SK-N-SH (cell line): ENCODE data around the gene DEPDC4. TPM values are rescaled to one million over a fixed set of nuclear protein-coding genes. Genes with fewer than 3 reads are reported as not detected.

Source experiments
- CTCF ChIA-PET: fragments of 300-600, 350-600 bp; formaldehyde crosslinking; extraction: SDS; loops from one replicate; lab custom pipeline; 2021; lab: Yijun Ruan, JAX
- POLR2A ChIA-PET: fragments of 350-600 bp; sonication (Branson Sonifier 250); formaldehyde crosslinking; extraction: SDS; loops from one replicate; lab custom pipeline; 2020; ENCODE audit warnings: antibody characterized with exemption, inconsistent platforms; lab: Yijun Ruan, JAX
- DNase-seq: peaks from one replicate; pipeline ENCODE4 v3.0.0; 2012
- H2AFZ ChIP-seq: fragments of 200-600 bp; sonication (generic); 2 replicates; pipeline ENCODE4 v1.8.1; 2016; ENCODE audit warnings: antibody characterized with exemption, mild to moderate bottlenecking, low read depth
- H3F3A ChIP-seq: fragments of 200-600 bp; sonication (generic); replicated peaks from 2 replicates; pipeline ENCODE3; 2016; ENCODE audit warnings: antibody characterized with exemption, mild to moderate bottlenecking; ENCODE audit not compliant: insufficient read depth
- H3K27ac ChIP-seq, 2 experiments: fragments of 200-500 bp in 1 of 2; fragments of 200-600 bp in 1 of 2; sonication (Bioruptor generic) in 1 of 2; sonication (generic), shearing (Covaris generic) in 1 of 2; 2 replicates each; pipeline versions ENCODE4 v1.5.1 to v1.6.1; 2014 to 2016; ENCODE audit warnings: low read depth in 2 of 2, inconsistent platforms in 1 of 2, low read length in 1 of 2, mild to moderate bottlenecking in 1 of 2, mixed read lengths in 1 of 2
- H3K27me3 ChIP-seq: fragments of 200-600 bp; sonication (generic), shearing (Covaris generic); 2 replicates; pipeline ENCODE4 v1.6.1; 2016; ENCODE audit warnings: mixed run types; ENCODE audit not compliant: insufficient read depth
- H3K36me3 ChIP-seq, 2 experiments: fragments of 200-500 bp in 1 of 2; fragments of 200-600 bp in 1 of 2; sonication (Bioruptor generic) in 1 of 2; sonication (generic) in 1 of 2; replicated peaks in 1 of 2; 2 replicates each; pipeline versions ENCODE3 to v1.5.1; 2014 to 2016; ENCODE audit warnings: low read length in 1 of 2, mild to moderate bottlenecking in 1 of 2; ENCODE audit not compliant: insufficient read depth in 2 of 2, control insufficient read depth in 1 of 2
- H3K4me1 ChIP-seq, 2 experiments: fragments of 200-500 bp in 1 of 2; fragments of 200-600 bp in 1 of 2; sonication (Bioruptor generic) in 1 of 2; sonication (generic), shearing (Covaris generic) in 1 of 2; 2 replicates each; pipeline versions ENCODE4 v1.5.1 to v1.6.1; 2014 to 2016; ENCODE audit warnings: low read depth in 1 of 2, low read length in 1 of 2, mixed run types in 1 of 2; ENCODE audit not compliant: insufficient read depth in 2 of 2, control insufficient read depth in 1 of 2
- H3K4me2 ChIP-seq: fragments of 200-600 bp; sonication (generic), shearing (Covaris generic); 2 replicates; pipeline ENCODE4 v1.6.1; 2017; ENCODE audit warnings: mixed run types
- H3K4me3 ChIP-seq, 2 experiments: fragments of 200-500 bp in 1 of 2; fragments of 200-600 bp in 1 of 2; sonication (Bioruptor generic) in 1 of 2; sonication (generic), shearing (Covaris generic) in 1 of 2; 2 replicates each; pipeline versions ENCODE4 v1.5.1 to v1.8.1; 2014 to 2016; ENCODE audit warnings: low read depth in 2 of 2, inconsistent platforms in 1 of 2, low read length in 1 of 2, mild to moderate bottlenecking in 1 of 2, mixed read lengths in 1 of 2, moderate library complexity in 1 of 2
- H3K79me2 ChIP-seq: fragments of 200-600 bp; sonication (generic); 2 replicates; pipeline ENCODE4 v1.8.1; 2017; ENCODE audit warnings: mild to moderate bottlenecking; ENCODE audit not compliant: insufficient read depth
- H3K9ac ChIP-seq: fragments of 200-600 bp; sonication (generic); 2 replicates; pipeline ENCODE4 v1.6.1; 2017; ENCODE audit warnings: mixed run types
- H3K9me2 ChIP-seq: fragments of 200-600 bp; sonication (generic); 2 replicates; pipeline ENCODE4 v1.6.1; 2017; ENCODE audit warnings: mixed run types
- H3K9me3 ChIP-seq: fragments of 200-600 bp; sonication (generic); 2 replicates; pipeline ENCODE4 v1.6.1; 2017; ENCODE audit warnings: mixed run types, mild to moderate bottlenecking, moderate library complexity
- H4K20me1 ChIP-seq: fragments of 200-600 bp; sonication (generic); 2 replicates; pipeline ENCODE4 v1.6.1; 2017; ENCODE audit warnings: mild to moderate bottlenecking, mixed run types; ENCODE audit not compliant: insufficient read depth
- CTCF ChIP-seq: fragments of 200-600 bp; sonication (generic); IDR thresholded peaks from 2 replicates; pipeline ENCODE4 v1.6.1; 2017; ENCODE audit warnings: antibody characterized with exemption, mild to moderate bottlenecking, moderate library complexity
- ELF1 ChIP-seq: IDR thresholded peaks from 2 replicates; pipeline ENCODE4 v1.4.0; 2012
- EP300 ChIP-seq, 2 experiments: IDR thresholded peaks; 2 replicates each; pipeline versions ENCODE4 v1.4.0 to v1.6.1; 2012; ENCODE audit warnings: borderline replicate concordance in 1 of 2, low read depth in 1 of 2, low read length in 1 of 2
- EZH2phosphoT487 ChIP-seq: fragments of 200-600 bp; sonication (generic); IDR thresholded peaks from 2 replicates; pipeline ENCODE4 v1.6.1; 2017; ENCODE audit warnings: low read depth, mixed run types, mild to moderate bottlenecking, antibody characterized with exemption, moderate library complexity, borderline replicate concordance
- FOSL2 ChIP-seq: IDR thresholded peaks from 2 replicates; pipeline ENCODE4 v1.4.0; 2012; ENCODE audit warnings: low read depth, mild to moderate bottlenecking, moderate library complexity, borderline replicate concordance
- FOXM1 ChIP-seq: IDR thresholded peaks from 2 replicates; pipeline ENCODE4 v1.4.0; 2012; ENCODE audit warnings: low read depth, mild to moderate bottlenecking
- GABPA ChIP-seq: IDR thresholded peaks from 2 replicates; pipeline ENCODE4 v1.4.0; 2012; ENCODE audit warnings: low read depth, mild to moderate bottlenecking
- IRF3 ChIP-seq: fragments of 150-350 bp; IDR thresholded peaks from 2 replicates; pipeline ENCODE4 v1.6.1; 2016; ENCODE audit warnings: mild to moderate bottlenecking, low read depth, low read length
- JUND ChIP-seq: IDR thresholded peaks from 2 replicates; pipeline ENCODE4 v1.4.0; 2012
- MXI1 ChIP-seq: IDR thresholded peaks from 2 replicates; pipeline ENCODE4 v1.6.1; 2012; ENCODE audit warnings: mild to moderate bottlenecking, low read depth, low read length, improper control_type of control experiment
- NFIC ChIP-seq: IDR thresholded peaks from 2 replicates; pipeline ENCODE4 v1.4.0; 2012; ENCODE audit warnings: borderline replicate concordance
- POLR2AphosphoS5 ChIP-seq: IDR thresholded peaks from 2 replicates; pipeline ENCODE4 v1.6.1; 2012; ENCODE audit warnings: low read depth, low read length
- RAD21 ChIP-seq: IDR thresholded peaks from 2 replicates; pipeline ENCODE4 v1.6.1; 2012; ENCODE audit warnings: mild to moderate bottlenecking, low read length
- RFX5 ChIP-seq: IDR thresholded peaks from 2 replicates; pipeline ENCODE4 v1.6.1; 2012; ENCODE audit warnings: mild to moderate bottlenecking, improper control_type of control experiment, low read length
- SIN3A ChIP-seq: IDR thresholded peaks from 2 replicates; pipeline ENCODE4 v1.6.1; 2012; ENCODE audit warnings: low read depth, mild to moderate bottlenecking, low read length, moderate library complexity, borderline replicate concordance
- SMC3 ChIP-seq: IDR thresholded peaks from 2 replicates; pipeline ENCODE4 v1.6.1; 2012; ENCODE audit warnings: low read depth, low read length, improper control_type of control experiment
- TAF1 ChIP-seq: IDR thresholded peaks from 2 replicates; pipeline ENCODE4 v1.6.1; 2012; ENCODE audit warnings: low read depth, mild to moderate bottlenecking, low read length, moderate library complexity, borderline replicate concordance
- TCF12 ChIP-seq: IDR thresholded peaks from 2 replicates; pipeline ENCODE4 v1.4.0; 2012
- USF2 ChIP-seq: fragments of 150-350 bp; IDR thresholded peaks from 2 replicates; pipeline ENCODE4 v1.6.1; 2017; ENCODE audit warnings: antibody characterized with exemption, low read length, low read depth, borderline replicate concordance
- YY1 ChIP-seq: IDR thresholded peaks from 2 replicates; pipeline ENCODE4 v1.4.0; 2012; ENCODE audit warnings: low read depth, mild to moderate bottlenecking
- ZBTB33 ChIP-seq: IDR thresholded peaks from 2 replicates; pipeline ENCODE4 v1.4.0; 2012; ENCODE audit warnings: low read depth, borderline replicate concordance
- WGBS: methylation state at CpG from one replicate; pipeline ENCODE4 v1.1.6; 2017; ENCODE audit warnings: low lambda C conversion rate; 5-methylcytosine and 5-hydroxymethylcytosine counted together
- polyA plus RNA-seq, 3 experiments: library from polyadenylated mRNA; depleted of rRNA; stranded (reverse); fragments of >200 nt; gene quantifications; 2 replicates each; pipeline ENCODE4 v1.2.3, GENCODE V29; 2012

Gene DEPDC4
- polyA plus RNA-seq, 1 of the 3 experiments (the other 2 are of a cell fraction), result 0.76 TPM

GRCh38 chr12:100258127-100258526, 8.8 kb downstream of the DEPDC4 start:
- no peaks in the 10 kb centered on the region for H3K9me2 ChIP-seq
- H3K79me2 ChIP-seq, result no peaks in the 10 kb centered on the region
- H3K9ac ChIP-seq, result no peak overlapping the region
- H3K9me3 ChIP-seq, result no peaks in the 10 kb centered on the region
- H3K4me2 ChIP-seq, result no peak overlapping the region
- no peaks in the 10 kb centered on the region for H3K27me3 ChIP-seq
- no peak overlapping the region for H3K27ac ChIP-seq
- no peaks in the 10 kb centered on the region for H3K36me3 ChIP-seq
- peaks cover 0 to 1% of the 10 kb centered on the region in 2 experiments; a peak in 1 of 4 replicates for H3K4me1 ChIP-seq
- DNase-seq, result no peak
- no peak overlapping the region for H2AFZ ChIP-seq
- ChIA-PET CTCF (no interaction called here), POLR2A (no interaction called here)
- 97% methylated on average over 1 of the region's 1 CpG for WGBS
- no peaks in the 10 kb centered on the region for H4K20me1 ChIP-seq
- no peaks in the 10 kb centered on the region for H3F3A ChIP-seq
- TF ChIP-seq GABPA (no peak), TCF12 (no peak), RAD21 (no peak), JUND (no peak), SMC3 (no peak), SIN3A (no peak), RFX5 (no peak), USF2 (no peak), ELF1 (no peak), TAF1 (no peak), CTCF (no peak), IRF3 (no peak)
- H3K4me3 ChIP-seq, result no peak overlapping the region

GRCh38 chr12:100254876-100255275, 12.0 kb downstream of the DEPDC4 start:
- H4K20me1 ChIP-seq, result no peaks in the 10 kb centered on the region
- no peaks in the 10 kb centered on the region for H3K27me3 ChIP-seq
- WGBS, result 94% methylated on average over 1 of the region's 1 CpG
- no peaks in the 10 kb centered on the region for H3F3A ChIP-seq
- no peaks in the 10 kb centered on the region for H3K79me2 ChIP-seq
- POLR2A ChIA-PET, result no interaction called here
- DNase-seq, result no peak
- H3K9ac ChIP-seq, result no peak overlapping the region
- no peaks in the 10 kb centered on the region for H3K9me2 ChIP-seq
- H3K4me3 ChIP-seq, result no peak overlapping the region
- H3K36me3 ChIP-seq, result no peaks in the 10 kb centered on the region
- H2AFZ ChIP-seq, result no peak overlapping the region
- no peak overlapping the region for H3K27ac ChIP-seq
- CTCF ChIA-PET, result no interaction called here
- no peak overlapping the region for H3K4me2 ChIP-seq
- H3K9me3 ChIP-seq, result no peaks in the 10 kb centered on the region
- no peaks in the 10 kb centered on the region for H3K4me1 ChIP-seq
- TF ChIP-seq CTCF (no peak), TCF12 (no peak), MXI1 (no peak), GABPA (no peak), RFX5 (no peak), FOSL2 (no peak), EZH2phosphoT487 (no peak), ZBTB33 (no peak), JUND (no peak), YY1 (no peak), FOXM1 (no peak), SIN3A (no peak), NFIC (no peak), POLR2AphosphoS5 (no peak), EP300 (IDR thresholded peaks at IDR 0.05; ENCODE audit: borderline replicate concordance in 1 of 2, low read depth in 1 of 2, low read length in 1 of 2) (no peak)
